Activated naive CD4-positive, alpha-beta T cell treated with anti-CD3 and anti-CD28 coated beads for 36 hours (primary cell): ENCODE measurements around the gene CLK3. TPM values are rescaled to one million over a fixed set of nuclear protein-coding genes. Genes with fewer than 3 reads are reported as not detected.
A peak's percentile ranks its signal among the peaks of the same experiment; 100 is the strongest.
"Not testable (repeated sequence)": the region's sequence is repeated elsewhere in the genome, so short reads cannot be mapped to it uniquely, and the experiment has no call there.

Experiments used
- CTCF ChIA-PET: fragments of 350-600 bp; sonication (Branson Sonifier 250); formaldehyde crosslinking; loops from one replicate; lab custom pipeline; 2021; ENCODE audit warnings: antibody characterized with exemption; lab: Charles Lee
- DNase-seq: peaks from one replicate; pipeline ENCODE4 v3.0.0-alpha.2; 2020
- H3K27ac Mint-ChIP-seq: one replicate; pipeline ENCODE4 v1.8.0; 2021; ENCODE audit warnings: mild to moderate bottlenecking, mixed read lengths
- H3K27me3 Mint-ChIP-seq: one replicate; pipeline ENCODE4 v1.8.0; 2021; ENCODE audit warnings: low read depth, mixed read lengths
- H3K36me3 Mint-ChIP-seq: one replicate; pipeline ENCODE4 v1.8.0; 2021; ENCODE audit warnings: low read depth, mixed read lengths
- H3K4me1 Mint-ChIP-seq: one replicate; pipeline ENCODE4 v1.8.0; 2021; ENCODE audit warnings: low read depth, mixed read lengths
- H3K4me3 Mint-ChIP-seq: one replicate; pipeline ENCODE4 v1.8.0; 2021; ENCODE audit warnings: mild to moderate bottlenecking, moderate library complexity, mixed read lengths
- H3K9me3 Mint-ChIP-seq: one replicate; pipeline ENCODE4 v1.8.0; 2021; ENCODE audit warnings: mixed read lengths
- intact Hi-C: fragments of 100-400 bp; cut with micrococcal nuclease; formaldehyde crosslinking; loops from one replicate; pipeline ENCODE4 v1.15.1; 2023
- total RNA-seq, 2 experiments: library from RNA; stranded (reverse); gene quantifications; one replicate each; pipeline ENCODE4 v1.2.3, GENCODE V29; 2021

The CLK3 gene
- total RNA-seq, 2 experiments from 2014 or later = 124 TPM

DNA sequence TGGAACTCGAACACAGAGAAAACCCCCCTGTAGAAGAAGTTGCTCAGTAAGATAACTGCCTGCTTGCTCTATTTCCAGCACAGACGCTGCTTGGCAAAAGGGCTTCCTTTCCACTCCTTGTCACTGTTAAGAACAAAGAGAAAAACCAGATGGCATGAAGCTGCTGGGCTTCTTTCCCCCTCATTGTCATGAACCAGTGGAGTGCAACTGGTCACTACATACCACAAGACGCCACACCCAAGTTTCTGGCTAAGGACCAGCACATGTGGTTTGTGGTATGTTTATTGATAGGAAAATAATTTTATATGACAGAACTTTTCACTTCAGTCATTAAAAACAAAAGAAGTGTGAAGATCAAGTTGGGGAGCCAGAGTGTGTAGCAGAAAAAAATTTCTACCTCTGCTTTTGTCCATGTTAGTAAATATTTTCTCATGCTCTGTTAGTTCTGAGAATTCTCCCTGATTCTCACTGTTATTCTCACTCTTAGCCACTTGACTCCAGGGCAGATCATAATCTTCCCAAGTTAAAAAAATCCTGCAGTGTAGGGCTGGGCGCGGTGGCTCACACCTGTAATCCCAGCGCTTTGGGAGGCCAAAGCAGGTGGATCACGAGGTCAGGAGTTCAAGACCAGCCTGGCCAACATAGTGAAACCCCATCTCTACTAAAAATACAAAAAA, 37.9 kb downstream of the CLK3 start:
- Mint-ChIP-seq H3K9me3 (no peaks in the 10 kb centered on the region), H3K27me3 (no peaks in the 10 kb centered on the region), H3K4me3 (no peak overlapping the region), H3K27ac (no peak overlapping the region), H3K4me1 (peaks cover 15% of the 10 kb centered on the region), H3K36me3 (peaks cover 8% of the 10 kb centered on the region)
- CTCF ChIA-PET = interaction anchor here (0.6 to 1.2 kb wide), 2 partner anchors 37 to 287 kb away, joined by 3 to 4 read pairs; no protein-coding TSS in a partner anchor
- intact Hi-C loops = no loop called here
- DNase-seq = no peak

DNA sequence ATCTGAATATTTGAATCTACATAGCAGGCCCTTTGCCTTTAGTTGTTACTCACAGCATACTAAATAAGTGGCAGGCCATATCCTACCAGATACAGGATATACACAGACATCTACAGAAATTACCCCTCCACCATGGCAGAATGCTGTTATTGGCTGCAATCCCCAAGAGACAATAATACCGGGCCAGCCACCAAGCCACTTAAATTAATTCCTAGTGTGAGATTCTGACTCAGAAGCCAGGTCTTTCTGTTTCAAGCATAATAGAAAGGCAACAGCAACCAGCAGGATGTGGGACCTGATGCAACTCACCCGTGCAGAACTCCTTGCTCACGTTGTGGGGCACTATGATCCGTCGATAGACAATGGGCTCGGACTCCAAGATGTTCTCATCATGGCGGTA, 39.8 kb downstream of the CLK3 start:
- DNase-seq = peak; percentile 43
- H3K27ac Mint-ChIP-seq = no peak overlapping the region
- no peaks in the 10 kb centered on the region for H3K9me3 Mint-ChIP-seq
- no peaks in the 10 kb centered on the region for H3K27me3 Mint-ChIP-seq
- H3K4me1 Mint-ChIP-seq = peaks cover 17% of the 10 kb centered on the region
- H3K4me3 Mint-ChIP-seq = no peak overlapping the region
- intact Hi-C loops = no loop called here
- CTCF ChIA-PET = interaction anchor here (1.4 kb wide), 1 partner anchor 115 kb away, joined by 3 read pairs; no protein-coding TSS in a partner anchor
- peaks cover 8% of the 10 kb centered on the region for H3K36me3 Mint-ChIP-seq

DNA sequence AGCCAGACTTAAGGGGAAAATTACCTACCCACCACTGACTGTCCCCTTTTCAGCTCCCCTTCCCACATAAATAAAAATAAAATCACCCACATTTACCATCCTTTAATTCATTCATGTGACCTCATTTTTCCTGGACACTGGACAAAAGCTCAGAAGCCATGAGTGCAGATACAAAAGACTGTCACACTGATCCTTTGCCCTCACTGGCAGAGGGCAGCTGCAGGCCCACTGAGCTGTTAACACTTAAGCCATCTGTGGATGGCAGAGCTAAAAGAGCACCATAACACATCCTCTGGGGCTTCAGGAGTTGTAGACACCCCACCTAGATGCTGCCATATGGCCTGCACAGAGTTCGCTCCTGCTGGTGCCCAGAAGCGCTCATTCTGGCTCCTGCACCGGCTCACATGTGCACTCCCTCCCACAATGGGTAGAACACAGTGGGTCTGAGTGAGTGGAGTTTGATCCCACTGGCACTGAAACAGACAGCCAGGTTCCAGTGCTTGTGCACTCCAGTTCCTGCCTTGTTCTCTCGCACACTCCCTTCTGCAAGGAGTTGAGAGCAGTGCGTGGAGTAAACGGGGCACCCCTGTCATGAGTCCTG, 41.4 kb downstream of the CLK3 start:
- H3K27me3 Mint-ChIP-seq = no peaks in the 10 kb centered on the region
- peaks cover 2% of the 10 kb centered on the region for H3K36me3 Mint-ChIP-seq
- intact Hi-C loops = no loop called here
- peaks cover 17% of the 10 kb centered on the region for H3K4me1 Mint-ChIP-seq
- H3K27ac Mint-ChIP-seq = no peak overlapping the region
- CTCF ChIA-PET = interaction anchor here (0.6 to 1.4 kb wide), 6 partner anchors 22 to 297 kb away, joined by 3 to 6 read pairs (median 4); no protein-coding TSS in a partner anchor
- DNase-seq = no peak
- H3K9me3 Mint-ChIP-seq = no peaks in the 10 kb centered on the region
- no peak overlapping the region for H3K4me3 Mint-ChIP-seq

DNA sequence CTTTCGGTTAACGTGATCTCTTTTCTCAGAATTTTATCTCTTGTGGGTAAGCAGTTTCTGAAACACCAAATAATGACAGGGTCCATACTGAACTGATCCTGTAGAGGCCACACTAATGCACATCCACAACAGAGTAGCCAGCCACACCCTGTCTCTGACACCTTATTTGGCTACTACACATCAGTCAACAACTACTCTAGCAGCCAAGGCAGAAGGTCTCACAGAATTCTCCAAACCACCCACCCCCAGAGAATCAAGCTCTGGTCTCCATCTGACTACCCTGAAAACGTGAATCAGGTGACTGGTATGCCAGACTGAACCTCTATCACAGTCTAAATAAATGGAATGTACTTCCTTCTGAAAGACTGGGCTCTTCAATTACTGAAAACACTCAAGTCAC, 42.2 kb downstream of the CLK3 start:
- CTCF ChIA-PET = no interaction called here
- peaks cover 20% of the 10 kb centered on the region for H3K4me1 Mint-ChIP-seq

DNA sequence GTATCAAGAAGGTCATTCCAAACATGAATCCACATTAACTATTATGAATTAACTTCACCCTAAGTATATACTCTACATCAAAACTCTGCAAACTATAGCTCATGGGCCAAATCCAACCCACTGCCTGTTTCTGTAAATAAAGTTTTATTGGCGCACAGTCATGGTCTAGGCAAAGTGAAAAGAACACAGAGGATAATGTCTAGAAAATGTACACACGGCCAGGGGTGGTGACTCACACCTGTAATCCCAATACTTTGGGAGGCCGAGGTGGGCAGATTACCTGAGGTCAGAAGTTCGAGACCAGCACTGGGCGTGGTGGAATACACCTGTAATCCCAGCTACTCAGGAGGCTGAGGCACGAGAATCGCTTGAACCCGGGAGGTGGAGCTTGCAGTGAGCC, 45.6 kb downstream of the CLK3 start:
- H3K4me1 Mint-ChIP-seq = peaks cover 19% of the 10 kb centered on the region
- DNase-seq, H3K27me3 Mint-ChIP-seq, H3K9me3 Mint-ChIP-seq, H3K27ac Mint-ChIP-seq, CTCF ChIA-PET, H3K4me3 Mint-ChIP-seq, intact Hi-C loops, H3K36me3 Mint-ChIP-seq: not testable (repeated sequence)

More for the DNA sequence above, 42.2 kb downstream of the CLK3 start:
- intact Hi-C loops = no loop called here
- no peak overlapping the region for H3K4me3 Mint-ChIP-seq
- no peak overlapping the region for H3K27ac Mint-ChIP-seq
- peaks cover 2% of the 10 kb centered on the region for H3K36me3 Mint-ChIP-seq
- no peak for DNase-seq
- H3K9me3 Mint-ChIP-seq = no peaks in the 10 kb centered on the region
- H3K27me3 Mint-ChIP-seq = no peaks in the 10 kb centered on the region

DNA sequence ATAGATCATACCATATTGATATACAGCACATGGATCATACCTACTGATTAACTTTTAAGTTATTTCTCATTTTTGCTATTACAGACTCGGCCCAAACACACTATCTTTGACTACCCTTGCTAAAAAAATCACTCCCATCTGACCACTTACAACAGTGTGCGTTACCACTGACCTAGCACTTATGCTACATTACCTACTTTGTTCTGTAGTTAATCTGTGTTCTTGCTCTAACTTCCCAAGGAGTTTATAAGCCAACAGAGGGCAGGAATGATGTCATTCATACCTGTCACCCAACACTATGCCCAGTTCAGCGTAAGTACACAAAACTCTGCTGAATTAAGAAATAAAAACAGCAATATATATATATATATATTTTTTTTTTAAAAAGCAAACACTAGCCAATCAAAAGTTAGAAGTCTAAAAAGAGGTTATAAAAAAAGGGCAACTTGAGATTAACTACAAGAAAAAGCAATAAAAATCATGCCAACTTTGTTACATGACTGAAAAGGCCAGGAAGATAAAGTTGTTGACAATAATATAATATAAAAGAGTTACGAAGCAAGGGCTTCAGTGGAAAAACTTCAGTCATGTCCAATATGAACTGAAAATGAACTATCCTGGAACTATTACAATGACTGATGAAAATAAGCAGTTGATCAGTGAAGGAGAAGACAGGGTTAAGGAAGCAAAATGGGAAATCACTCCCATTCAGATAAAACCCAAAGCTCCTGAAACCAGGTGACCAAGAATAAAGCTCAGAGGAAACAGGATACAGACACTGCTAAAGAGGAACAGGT, 46.6 kb downstream of the CLK3 start:
- Mint-ChIP-seq H3K9me3 (no peaks in the 10 kb centered on the region), H3K4me1 (peaks cover 19% of the 10 kb centered on the region), H3K27ac (no peak overlapping the region), H3K36me3 (no peaks in the 10 kb centered on the region), H3K4me3 (no peak overlapping the region), H3K27me3 (no peaks in the 10 kb centered on the region)
- CTCF ChIA-PET = no interaction called here
- no peak for DNase-seq
- intact Hi-C loops = no loop called here

DNA sequence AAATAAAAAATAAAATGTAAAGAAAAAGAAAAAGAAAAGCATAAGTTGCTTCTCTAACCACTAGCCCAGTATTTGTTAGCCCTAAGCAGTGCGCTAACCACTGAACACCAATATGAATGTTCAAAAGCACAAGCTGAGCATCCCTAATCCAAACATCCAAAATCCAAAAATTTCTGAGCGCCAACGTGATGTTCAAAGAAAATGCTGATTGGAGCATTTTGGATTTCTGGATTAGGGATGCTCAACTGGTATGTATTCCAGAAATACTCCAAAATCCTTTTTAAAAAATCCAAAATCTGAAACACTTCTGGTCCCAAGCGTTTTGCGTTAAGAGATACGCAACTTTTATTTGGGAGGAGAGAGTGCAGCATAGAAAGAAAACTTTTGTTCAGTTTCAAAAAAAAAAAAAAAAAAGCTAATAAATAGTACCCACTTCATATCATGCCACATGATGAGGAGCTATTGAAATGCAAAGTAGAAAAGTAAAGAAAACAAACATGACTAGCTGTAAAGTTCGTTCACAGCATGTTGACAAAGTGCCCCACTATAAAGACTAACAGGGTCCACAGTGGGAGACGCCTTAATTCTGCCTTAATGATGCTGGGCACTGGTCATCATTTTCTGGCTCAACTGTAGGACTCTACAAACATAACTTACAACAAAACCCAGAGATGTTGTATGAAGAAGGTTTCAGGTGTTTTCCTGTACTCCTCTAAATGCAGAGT, 47.8 kb downstream of the CLK3 start:
- Mint-ChIP-seq H3K27ac (no peak overlapping the region), H3K36me3 (peaks cover under 1% of the 10 kb centered on the region), H3K9me3 (no peaks in the 10 kb centered on the region), H3K27me3 (no peaks in the 10 kb centered on the region), H3K4me1 (peaks cover 12% of the 10 kb centered on the region), H3K4me3 (no peak overlapping the region)
- CTCF ChIA-PET = interaction anchor here (0.6 to 1.5 kb wide), 2 partner anchors 29 to 106 kb away, joined by 3 to 7 read pairs; no protein-coding TSS in a partner anchor
- intact Hi-C loops = no loop called here
- DNase-seq = no peak

DNA sequence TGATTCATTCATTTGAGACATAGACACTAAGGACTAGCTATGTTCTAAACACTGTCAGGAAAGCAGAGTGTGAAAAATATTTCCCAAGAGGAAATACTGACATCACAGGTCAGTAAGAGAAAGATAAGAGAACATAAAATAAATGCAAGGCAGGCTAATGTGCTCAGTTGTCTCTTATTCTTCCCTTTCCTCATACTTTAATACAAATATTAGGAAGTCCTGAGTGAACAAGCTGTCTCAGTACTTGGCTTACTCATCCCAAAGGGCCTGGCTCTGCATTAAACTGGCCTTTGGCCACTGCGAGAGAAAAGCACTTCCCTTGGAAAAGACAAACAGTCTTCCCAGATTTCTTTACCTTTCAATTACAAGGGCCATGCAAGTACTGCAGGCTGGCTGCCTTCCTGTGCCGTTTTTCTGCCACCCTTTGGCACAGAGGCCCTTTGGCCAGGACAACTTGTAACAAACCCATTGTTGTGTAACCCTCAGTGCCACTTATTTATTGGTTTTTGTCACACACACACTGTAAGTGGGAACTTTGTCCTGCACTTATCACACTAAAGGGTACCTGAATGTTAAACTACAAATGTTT, 48.5 kb downstream of the CLK3 start:
- Mint-ChIP-seq H3K4me1 (peaks cover 10% of the 10 kb centered on the region), H3K27me3 (no peaks in the 10 kb centered on the region), H3K27ac (no peak overlapping the region), H3K9me3 (no peaks in the 10 kb centered on the region), H3K4me3 (no peak overlapping the region), H3K36me3 (peaks cover 4% of the 10 kb centered on the region)
- no peak for DNase-seq
- CTCF ChIA-PET = interaction anchor here (0.6 to 1.5 kb wide), 2 partner anchors 29 to 106 kb away, joined by 3 to 7 read pairs; no protein-coding TSS in a partner anchor
- intact Hi-C loops = no loop called here

DNA sequence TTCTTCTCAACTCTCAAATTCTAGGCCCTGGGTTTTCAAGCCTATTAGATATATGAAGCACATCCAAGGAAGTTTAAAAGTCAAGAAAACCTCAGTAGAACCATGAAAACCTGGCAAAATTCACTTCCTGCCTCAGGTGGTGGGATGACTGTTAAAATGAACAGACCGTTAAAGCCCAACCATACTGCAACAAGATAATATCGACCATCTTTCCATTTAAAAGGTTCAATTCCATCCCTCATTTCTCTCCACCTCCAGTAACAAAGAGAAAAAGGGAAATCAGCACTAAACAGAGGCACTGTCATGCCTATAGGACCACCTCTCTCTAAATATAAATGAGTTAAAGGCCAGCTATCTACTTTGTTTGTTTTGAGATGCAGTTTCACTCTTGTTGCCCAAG, 49.0 kb downstream of the CLK3 start:
- Mint-ChIP-seq H3K9me3 (no peaks in the 10 kb centered on the region), H3K27ac (no peak overlapping the region), H3K36me3 (peaks cover 4% of the 10 kb centered on the region), H3K4me1 (peaks cover 10% of the 10 kb centered on the region), H3K27me3 (no peaks in the 10 kb centered on the region), H3K4me3 (no peak overlapping the region)
- intact Hi-C loops = no loop called here
- CTCF ChIA-PET = interaction anchor here (0.7 to 1.5 kb wide), 2 partner anchors 30 to 34 kb away, joined by 3 to 7 read pairs; no protein-coding TSS in a partner anchor
- no peak for DNase-seq

DNA sequence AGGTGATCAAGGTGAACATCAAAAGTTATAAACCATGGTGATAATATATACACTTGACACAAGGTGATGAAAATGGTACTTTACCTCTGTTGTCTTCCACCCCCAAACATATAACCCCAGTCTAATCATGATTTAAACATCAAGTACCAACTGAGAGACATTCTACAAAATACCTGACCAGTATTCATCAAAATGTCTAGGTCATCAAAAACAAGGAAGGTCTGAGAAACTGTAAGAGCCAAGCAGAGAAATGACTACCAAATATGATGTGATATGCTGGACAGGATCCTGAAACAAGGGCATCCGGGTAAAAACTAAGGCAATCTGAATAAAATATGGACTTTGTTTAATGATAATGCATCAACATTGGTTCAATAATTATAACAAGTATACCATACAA, 52.3 kb downstream of the CLK3 start:
- CTCF ChIA-PET = no interaction called here
- H3K9me3 Mint-ChIP-seq = no peaks in the 10 kb centered on the region
- intact Hi-C loops = no loop called here
- H3K36me3 Mint-ChIP-seq = peaks cover 13% of the 10 kb centered on the region
- no peaks in the 10 kb centered on the region for H3K27me3 Mint-ChIP-seq
- no peak overlapping the region for H3K4me3 Mint-ChIP-seq
- H3K27ac Mint-ChIP-seq = no peak overlapping the region
- H3K4me1 Mint-ChIP-seq = peaks cover 7% of the 10 kb centered on the region
- no peak for DNase-seq

DNA sequence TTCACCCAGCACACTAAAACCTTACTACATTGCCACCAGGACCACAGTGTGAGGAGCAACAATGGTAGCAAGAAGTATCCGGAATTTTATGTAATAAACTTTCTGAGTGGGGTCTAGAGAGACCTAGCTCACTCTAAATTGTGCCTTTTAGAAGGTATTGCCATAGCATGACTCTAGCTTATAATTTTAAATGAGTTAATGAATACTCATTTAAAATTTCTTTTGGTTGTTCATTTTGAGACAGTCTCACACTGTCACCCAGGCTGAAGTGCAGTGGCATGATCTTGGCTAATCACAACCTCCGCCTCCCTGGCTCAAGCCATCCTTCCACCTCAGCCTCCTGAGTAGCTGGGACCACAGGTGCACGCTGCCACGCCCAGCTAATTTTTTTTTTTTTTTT, 54.0 kb downstream of the CLK3 start:
- DNase-seq = no peak
- no peak overlapping the region for H3K4me3 Mint-ChIP-seq
- H3K9me3 Mint-ChIP-seq = no peaks in the 10 kb centered on the region
- CTCF ChIA-PET = interaction anchor here (0.6 to 0.7 kb wide), 3 partner anchors 14 to 105 kb away, joined by 3 to 4 read pairs (median 3); no protein-coding TSS in a partner anchor
- no peak overlapping the region for H3K27ac Mint-ChIP-seq
- H3K4me1 Mint-ChIP-seq = peaks cover 4% of the 10 kb centered on the region
- peaks cover 17% of the 10 kb centered on the region for H3K36me3 Mint-ChIP-seq
- H3K27me3 Mint-ChIP-seq = no peaks in the 10 kb centered on the region
- intact Hi-C loops = no loop called here
